Measurements from ENCODE around the gene FMO1.

DNA sequence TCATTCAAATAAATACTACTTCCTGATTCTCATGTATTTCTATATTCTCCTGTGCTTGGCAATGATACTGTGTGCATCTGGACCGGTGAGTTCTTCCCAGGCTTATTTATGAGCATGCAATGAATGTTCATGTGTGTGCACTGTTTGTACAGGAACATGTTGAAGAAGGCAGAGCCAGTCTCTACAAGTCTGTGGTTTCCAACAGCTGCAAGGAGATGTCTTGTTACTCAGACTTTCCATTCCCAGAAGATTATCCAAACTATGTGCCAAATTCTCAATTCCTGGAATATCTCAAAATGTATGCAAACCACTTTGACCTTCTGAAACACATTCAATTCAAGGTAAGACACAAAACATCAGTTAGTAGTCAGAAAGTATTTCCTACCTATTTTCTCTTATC lies 19.1 kb downstream of the FMO1 start:
- TF ChIP-seq KDM4A (IDR thresholded peaks at IDR 0.05; ENCODE audit: low read depth, low read length, severe bottlenecking) (no peak), POLR2A (IDR thresholded peaks at IDR 0.05; ENCODE audit: control extremely low read depth in 1 of 2, low read depth in 2 of 2, low read length in 2 of 2) (no peak), HDAC2 (IDR thresholded peaks at IDR 0.05; ENCODE audit: borderline replicate concordance in 1 of 2, low read depth in 2 of 2, low read length in 2 of 2) (no peak), BRCA1 (IDR thresholded peaks at IDR 0.05; ENCODE audit: low read depth, low read length) (no peak), POLR2AphosphoS5 (IDR thresholded peaks at IDR 0.05; ENCODE audit: low read depth, low read length) (no peak), SP2 (IDR thresholded peaks at IDR 0.05; ENCODE audit: low read length) (no peak), YY1 (IDR thresholded peaks at IDR 0.05; ENCODE audit: low read depth, low read length) (no peak)
- TF ChIP-seq, protein P1, sequence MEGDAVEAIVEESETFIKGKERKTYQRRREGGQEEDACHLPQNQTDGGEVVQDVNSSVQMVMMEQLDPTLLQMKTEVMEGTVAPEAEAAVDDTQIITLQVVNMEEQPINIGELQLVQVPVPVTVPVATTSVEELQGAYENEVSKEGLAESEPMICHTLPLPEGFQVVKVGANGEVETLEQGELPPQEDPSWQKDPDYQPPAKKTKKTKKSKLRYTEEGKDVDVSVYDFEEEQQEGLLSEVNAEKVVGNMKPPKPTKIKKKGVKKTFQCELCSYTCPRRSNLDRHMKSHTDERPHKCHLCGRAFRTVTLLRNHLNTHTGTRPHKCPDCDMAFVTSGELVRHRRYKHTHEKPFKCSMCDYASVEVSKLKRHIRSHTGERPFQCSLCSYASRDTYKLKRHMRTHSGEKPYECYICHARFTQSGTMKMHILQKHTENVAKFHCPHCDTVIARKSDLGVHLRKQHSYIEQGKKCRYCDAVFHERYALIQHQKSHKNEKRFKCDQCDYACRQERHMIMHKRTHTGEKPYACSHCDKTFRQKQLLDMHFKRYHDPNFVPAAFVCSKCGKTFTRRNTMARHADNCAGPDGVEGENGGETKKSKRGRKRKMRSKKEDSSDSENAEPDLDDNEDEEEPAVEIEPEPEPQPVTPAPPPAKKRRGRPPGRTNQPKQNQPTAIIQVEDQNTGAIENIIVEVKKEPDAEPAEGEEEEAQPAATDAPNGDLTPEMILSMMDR (IDR thresholded peaks at IDR 0.05; ENCODE audit: control extremely low read depth in 1 of 3, insufficient read depth in 1 of 3, low read depth in 1 of 3, low read length in 3 of 3) = no peak

All from H1 (cell line).